GM21786 (cell line): ENCODE data around the gene ABHD10.

Experiments used
- ATAC-seq: cut with Tn5 transposase; IDR thresholded peaks from one replicate; pipeline ENCODE4 v1.9.1; 2021; ENCODE audit not compliant: unreplicated experiment

The ABHD10 gene

DNA sequence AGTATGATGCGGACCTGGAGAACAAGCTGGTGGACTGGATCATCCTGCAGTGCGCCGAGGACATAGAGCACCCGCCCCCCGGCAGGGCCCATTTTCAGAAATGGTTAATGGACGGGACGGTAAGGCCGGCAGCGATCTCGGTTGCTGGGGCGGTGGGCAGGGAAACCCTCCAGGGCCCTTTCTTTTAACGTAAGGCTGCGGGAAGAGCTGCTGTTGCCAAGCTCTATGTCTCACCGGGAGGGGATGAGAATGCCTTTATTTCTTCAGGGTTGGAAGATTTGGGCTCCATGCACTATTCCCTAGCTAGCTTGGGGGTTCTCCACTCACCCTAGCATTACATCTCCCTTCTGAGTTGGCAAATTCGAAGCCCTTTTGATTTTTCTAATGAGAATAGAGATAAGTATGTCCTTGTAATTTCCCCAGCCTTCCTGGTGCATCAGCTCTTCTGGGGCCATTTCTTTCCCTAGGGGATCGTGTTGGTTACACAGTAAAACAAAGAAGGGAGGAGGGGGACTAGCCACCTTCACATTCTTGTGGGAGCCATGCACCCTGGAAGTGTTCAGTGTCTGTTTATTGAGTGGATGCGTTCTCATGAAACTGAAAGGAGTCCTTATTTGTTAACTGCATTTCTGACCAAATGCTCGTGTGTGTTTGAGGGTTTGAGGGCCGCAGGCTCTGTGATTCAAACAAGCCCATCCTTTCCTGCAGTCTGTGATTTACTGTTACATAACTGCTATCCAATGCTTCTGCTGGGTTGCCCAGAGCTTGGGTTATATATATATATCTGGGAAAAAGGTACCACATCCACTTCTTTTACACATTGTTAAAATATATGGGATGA lies 20.9 kb downstream of the ABHD10 start:
- no peak for ATAC-seq

DNA sequence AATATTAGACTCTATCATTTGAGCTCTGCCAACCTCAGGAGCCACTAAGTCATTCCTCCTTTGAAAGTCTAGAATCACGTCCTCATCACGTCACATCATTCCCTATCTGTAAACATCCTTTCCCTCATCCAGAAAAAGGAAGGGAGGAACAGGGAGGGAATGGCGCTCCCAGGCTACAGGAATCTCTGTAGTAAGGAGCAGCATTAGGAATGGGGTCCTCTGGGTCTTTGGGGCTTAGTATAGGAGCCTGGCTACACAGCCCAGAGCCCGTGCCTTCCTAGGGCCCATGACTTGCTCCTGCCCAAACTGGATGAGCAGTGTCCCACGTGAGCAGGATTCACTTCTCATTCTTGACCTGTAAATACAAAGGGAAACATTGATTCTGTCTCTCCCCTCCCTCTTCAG lies 21.5 kb downstream of the ABHD10 start:
- no peak for ATAC-seq

DNA sequence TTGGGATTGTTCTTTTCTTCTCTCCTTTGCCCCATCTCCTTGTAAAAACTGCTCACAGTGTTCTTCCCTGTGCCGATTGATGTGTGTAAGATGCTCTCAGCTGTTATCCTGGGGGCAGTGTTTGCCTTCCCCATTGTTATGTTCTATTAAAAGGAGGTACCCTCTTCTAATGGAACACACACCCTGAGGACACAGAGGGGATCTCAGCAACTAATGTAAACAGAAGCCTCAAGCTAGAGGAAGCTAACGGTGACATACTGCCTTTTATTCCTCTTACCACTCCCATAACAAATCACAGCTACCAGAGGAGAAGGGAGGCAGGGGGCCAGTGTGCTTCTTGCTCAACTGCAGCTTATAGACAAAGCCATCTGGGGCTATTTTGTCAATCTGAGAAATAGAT lies 22.1 kb downstream of the ABHD10 start:
- ATAC-seq = no peak

DNA sequence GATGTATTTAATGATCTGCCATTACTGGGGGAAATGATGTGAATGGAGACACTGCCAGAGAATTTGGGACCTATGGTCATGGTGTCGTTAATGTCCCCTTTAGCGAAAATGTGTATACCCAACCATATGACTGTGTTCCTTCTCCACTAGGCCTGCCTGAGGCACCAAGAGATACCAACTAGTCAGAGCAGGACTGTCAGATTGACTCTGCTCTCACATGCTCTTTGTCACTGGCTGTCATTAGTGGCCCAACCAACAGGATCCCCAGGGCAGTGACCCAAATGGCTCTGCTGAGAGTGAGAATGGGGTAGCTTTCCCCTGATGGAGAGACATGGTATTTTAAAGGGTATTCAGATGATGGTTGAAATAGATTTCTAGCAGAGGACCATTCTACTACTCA lies 22.7 kb downstream of the ABHD10 start:
- ATAC-seq = no peak

DNA sequence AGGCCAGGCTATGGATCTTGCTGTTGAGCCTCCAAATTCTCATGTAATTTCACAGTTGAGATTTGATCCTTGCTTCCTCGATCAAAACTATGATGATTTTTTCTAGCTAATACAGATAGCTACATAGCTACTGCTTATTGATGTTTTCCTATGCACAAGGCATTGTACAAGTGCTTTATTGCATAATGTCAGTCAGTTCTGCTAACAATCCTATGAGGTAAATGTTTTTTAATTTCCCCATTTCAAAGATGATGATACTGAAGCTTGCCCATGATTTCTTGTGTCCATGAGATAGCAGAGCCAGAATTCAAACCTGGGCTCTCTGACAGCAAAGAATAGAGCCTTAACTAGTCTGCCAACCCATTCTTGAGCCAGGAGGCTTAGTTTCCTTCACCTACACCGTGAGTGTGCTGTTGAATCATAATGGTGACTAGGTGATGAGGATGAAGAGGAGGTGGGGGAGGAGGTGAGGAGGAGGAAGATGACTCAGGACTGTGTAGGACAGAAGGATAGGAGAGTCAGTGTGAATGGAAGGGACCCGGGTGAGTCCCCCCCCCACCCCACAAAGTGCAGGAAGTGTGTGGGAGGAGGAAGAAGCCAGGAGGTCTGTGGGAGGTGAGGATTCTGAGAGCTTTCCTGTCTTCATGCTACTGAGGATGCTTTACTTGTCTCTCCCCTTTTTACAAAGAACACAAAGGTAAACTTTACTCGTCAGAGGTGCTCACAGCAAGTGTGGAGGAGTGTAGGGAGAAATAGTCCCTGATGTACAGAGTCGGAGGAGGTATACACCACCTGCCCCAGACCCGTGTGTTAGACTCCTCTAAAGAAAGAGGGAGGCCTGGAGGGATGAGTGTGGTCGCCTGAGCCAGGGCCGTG lies 23.5 kb downstream of the ABHD10 start:
- ATAC-seq = no peak

DNA sequence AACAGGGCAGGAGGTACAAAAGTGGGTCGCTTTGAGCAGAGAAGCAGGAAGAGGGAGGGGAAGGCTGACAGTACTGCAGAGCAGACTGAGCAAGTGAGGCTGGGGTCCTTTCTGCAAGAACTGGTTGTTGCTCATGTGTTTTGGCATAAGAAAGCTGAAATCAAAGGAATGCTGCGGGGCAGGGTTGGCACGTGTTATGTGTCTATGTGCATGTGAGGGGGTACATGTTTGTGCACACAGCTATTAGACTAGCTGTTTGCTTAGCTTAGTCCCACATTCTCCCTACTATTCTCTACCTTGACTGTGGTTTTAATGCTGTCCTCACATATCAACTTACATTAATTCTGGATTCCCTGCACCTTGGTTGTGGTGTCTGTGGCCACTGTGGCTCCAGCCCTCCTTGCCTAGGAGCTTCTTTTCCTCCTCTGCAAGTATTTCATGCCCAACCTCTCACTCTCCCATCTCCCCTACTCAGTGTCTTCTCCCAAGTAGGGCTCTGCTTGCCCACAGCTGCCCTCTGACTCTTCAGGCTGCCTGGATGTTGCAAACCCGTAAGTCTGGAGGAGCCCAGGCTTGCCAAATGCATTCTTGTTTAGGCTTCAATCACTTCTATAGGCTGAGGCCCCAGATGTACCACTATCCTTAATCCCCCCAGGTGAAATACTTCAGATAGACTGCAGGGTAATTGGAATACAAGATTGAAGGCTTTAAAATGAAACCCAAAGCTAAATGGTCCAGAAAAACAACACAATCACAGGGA lies 24.7 kb downstream of the ABHD10 start:
- ATAC-seq = no peak

DNA sequence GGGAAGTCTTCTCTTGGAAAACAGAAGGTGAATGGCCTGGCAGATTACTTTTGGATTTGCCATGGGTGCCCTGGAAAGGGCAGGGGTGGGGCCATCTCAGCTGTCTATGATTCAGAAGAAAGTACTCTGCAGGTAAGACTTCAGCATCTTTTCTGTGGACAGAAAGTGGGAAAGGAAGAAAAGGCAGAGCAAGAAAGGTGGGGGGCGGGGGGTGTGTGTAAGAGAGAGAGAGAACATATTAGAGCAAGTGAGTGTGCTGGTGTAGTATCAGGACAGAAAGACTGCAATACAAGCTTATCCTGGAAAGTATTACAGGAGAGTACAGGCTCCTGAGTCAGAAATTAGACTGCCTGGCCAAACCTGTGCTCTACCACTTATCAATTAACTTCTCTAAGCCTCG lies 25.4 kb downstream of the ABHD10 start:
- ATAC-seq = no peak

DNA sequence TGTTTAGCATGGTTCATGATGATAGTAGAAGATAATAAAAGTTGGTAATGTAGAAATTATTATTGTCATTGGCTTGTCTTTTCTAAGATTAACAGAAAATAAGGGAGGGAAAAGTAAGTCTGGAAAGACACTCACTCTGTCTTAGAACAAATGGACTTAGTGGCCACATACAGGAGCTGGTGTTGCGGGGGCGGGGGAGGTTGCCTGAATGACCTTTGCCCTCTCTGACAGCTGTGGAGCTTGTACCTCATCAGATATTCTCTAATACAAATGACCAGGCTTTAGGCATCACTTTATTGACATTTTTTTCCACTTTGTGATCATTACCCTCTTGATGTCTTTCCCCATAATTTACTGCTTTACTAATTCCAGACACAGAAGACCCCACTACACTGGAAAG lies 25.8 kb downstream of the ABHD10 start:
- no peak for ATAC-seq

DNA sequence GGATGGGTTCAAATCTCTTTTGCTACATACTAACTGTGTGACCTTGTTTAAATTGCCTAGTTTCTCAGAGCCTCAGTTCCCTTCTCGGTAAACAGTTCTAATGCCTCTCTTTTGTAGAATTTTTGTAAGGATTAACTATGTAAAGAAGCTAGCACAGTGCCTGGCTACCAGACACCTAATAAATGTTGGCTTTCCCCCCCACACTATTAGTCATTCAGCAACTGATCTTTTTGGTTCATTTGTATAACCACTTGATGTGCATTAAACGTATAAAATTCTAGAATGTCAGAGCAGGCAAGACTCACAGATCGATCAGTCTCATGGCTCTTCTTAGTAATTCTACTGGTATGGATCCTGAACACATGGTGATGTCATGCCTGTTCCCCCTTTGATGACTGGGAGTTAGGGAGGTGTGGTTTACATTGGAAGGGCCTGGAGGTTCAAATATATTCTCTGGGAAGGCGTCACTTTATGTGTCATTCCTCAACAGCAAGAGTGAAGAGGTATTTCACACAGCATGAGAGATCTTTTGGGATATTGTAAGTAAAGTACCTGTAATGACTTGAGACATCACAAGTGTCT lies 26.4 kb downstream of the ABHD10 start:
- ATAC-seq = no peak

DNA sequence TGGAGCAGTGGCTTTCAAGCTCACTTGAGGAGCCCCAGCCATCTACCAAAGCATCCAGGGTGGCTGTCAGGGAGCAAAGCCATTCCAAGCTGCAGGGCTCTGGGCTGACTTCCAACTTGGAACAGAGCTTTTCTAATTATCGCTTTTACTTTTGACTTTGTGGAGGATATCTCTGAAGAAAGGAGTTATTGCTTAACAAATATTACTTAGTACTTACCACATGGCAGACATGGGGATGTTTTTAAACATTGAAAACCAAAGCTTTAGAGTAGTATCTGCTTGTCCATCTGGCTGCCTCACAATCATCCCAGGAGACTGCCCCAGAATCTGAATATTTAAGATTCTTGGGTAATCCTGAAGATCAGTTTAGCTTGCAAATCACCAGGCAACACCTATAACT lies 28.8 kb downstream of the ABHD10 start:
- no peak for ATAC-seq

DNA sequence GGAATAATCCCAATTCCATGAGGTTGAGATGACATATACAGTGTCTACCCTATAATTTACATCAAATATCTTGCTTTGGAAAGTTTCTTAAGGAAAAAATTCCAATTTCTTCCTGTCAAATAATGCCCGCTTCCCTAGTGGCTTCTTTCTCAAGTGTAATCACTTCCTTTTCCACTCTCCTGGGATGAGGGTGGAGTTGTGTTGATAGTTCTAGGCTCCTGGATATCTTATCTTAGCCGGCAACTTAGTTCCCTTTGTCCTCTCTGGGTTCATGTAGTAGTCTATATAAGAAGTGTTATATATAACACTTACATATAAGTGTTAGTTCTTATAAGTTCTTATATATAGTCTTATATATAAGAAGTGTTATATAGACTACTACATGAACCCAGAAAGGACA lies 30.8 kb downstream of the ABHD10 start:
- no peak for ATAC-seq

DNA sequence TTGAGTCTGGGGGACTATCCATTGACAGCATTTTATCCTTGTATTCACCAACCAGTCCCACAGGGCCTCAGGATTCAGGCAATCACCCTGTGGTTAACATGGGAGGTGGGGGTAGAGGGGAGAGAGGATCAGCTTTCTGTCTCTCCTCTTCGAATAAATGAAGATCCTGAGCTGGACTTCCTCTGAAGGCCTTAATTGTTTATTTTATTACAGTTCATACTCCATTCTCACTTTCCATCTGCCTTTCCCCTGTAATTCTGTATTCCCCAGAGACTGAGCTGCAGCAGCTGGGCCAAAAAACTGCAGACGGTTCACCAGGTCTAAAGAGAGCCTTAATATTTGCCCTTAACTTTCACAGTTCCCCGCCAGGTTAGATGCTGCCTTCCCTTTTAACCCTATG lies 31.8 kb downstream of the ABHD10 start:
- no peak for ATAC-seq

DNA sequence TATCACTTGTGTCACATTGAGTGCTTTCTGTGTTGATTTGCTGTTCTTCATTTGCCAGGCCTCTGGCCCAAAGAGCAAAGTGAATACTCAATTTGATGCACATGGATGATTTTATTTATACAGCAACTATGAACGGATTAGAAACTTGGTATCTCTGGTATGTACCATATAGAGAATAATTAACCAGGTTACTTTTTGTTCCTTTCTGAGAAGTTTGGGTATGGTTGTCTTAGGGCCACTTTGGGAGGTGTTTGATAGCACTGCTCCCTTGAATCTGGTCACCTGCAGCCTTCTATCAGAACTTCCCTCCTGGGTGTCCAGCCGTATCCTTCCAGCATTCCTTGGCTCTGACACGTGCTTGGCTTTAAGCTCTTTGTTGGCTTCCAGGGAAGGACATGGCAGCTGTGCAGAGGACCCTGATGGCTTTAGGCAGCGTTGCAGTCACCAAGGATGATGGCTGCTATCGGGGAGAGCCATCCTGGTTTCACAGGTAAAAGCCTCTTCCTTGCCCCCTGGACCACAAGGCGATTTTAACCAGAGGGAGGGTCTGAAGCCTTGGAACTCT lies 32.6 kb downstream of the ABHD10 start:
- ATAC-seq = no peak

DNA sequence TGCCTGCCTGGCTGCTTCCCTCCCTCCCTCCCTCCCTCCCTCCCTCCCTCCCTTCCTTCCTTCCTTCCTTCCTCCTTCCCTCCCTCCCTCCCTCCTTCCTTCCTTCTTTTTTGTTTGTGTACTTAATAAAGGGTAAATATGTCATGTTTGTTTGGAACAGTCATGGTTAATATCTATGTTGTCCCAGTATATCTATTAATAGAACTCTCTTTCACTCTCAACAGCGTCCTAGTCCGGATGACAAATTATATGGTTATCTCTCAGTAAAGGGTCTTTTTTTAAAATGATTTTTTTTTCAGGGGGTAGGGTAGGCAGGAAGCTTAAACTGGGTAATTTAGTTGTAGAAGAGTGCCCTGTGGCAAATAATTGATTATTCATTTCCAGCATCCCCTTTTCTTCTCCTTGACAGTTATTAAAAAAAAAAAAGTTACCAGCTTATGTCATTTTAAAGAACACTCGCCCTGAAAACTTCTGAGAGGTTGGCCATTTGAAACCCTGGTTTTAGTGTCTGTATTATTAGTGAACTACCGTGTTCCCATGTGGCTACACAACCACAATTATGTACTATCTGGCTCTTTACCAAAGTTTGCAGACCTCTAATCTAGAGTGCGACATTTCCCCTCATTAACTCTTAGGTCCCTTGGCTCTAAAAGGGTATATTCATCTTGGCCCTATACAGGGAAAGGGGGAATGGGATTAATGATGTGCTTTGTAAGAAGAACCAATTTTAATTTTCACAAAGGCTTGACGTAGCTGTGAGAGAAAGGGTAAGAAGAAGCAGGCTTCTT lies 33.6 kb downstream of the ABHD10 start:
- no peak for ATAC-seq

DNA sequence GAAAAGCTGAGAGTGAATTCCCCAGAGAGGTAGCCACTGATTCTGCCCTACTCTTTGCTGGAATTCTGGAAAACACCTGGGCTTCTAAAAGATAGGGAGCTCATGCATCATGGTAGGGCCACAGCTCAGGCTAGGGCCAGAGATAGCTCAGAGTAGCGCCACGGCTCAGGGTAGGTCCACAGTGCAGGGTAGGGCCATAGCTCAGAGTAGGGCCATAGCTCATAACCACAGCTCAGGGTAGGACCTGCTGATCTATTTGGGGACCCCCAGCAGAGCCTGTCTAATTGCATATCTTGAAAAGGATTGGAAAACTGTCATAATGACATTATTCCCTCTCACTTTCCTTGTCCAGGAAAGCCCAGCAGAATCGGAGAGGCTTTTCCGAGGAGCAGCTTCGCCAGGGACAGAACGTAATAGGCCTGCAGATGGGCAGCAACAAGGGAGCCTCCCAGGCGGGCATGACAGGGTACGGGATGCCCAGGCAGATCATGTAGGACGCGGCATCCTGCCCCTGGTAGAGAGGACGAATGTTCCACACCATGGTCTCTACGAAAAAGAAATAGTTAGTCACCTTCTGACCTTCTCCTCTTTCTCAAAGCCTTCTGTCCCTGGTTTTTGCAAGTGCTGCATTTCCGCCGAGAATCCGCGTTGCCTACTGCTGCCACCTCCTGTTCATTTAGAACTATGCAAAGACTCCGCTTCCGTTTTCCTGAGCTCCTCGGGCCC lies 34.4 kb downstream of the ABHD10 start:
- ATAC-seq = peak; percentile 88

DNA sequence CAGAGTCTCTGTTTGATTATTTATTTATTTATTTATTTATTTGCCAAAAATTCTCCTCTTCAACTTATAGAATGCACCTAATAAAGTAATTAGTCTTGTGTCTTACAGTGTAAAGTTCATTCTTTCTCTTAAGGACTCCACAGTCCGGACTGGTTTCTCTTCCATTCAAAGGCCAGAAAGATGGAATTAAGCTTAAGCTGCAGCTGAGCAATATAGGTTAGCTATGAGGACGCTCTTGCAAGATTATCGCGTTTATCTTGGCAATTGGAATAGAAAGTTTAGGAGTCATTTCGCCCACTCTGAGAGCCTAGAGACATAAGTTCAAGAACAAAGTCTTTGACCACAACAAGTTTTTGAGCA lies 34.9 kb downstream of the ABHD10 start:
- ATAC-seq = no peak

DNA sequence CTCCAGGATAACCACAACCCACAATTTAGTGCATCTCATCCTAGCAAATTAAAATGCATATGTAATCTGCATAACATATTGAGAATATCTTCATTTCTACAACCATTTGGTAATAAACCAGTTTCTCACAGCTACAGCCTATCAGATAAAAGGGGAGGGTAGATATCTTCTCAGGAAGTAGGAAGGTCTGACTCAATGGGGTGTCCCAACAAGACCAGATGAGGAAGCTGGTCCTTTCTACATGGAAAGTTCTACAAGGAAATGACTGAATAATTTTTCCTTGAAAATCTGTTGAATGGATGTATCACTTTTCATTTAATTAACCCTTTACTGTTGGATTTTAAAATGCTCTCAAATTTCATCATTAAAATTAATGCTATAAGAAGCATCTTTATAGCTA lies 38.3 kb downstream of the ABHD10 start:
- ATAC-seq = no peak

DNA sequence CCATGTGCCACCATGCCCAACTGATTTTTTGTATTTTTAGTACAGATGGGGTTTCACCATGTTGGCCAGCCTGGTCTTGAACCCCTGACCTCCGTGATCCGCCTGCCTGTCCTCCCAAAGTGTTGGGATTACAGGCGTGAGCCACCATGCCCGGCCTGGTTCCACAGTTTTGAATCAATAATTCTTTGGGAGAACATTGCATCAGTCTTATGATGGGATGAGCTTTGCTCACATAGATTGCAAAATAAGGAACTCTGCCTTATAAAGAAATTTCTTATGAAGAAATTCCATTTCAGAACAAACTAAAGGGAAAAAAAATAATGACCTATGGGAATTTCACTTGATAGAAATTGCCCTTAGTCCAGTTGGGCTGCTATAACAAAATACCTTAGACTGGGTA lies 39.9 kb downstream of the ABHD10 start:
- ATAC-seq = no peak

DNA sequence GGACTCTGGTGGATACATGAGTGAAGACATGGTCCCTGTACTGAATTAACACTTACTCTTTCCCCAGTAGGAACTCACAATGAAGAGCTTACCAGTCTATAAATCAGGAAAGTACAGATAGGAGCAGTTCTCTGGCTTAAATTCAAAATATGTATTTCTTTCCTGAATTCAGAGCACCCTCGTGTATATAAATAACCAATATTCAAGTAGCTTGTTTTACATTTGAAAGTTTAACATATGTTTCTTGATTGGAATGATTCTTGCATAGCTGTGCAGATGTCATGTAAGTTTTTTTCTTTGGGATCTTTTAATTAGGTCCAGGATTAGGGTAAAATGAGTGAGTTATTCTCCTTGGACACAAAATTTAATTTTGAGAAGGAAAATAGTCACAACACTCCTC lies 40.9 kb downstream of the ABHD10 start:
- ATAC-seq = no peak
